ENCODE data around the gene BHLHE41. TPM values are rescaled to one million over a fixed set of nuclear protein-coding genes. Genes with fewer than 3 reads are reported as not detected.

Gene BHLHE41
- total and polyA plus RNA-seq, 2 of the 4 experiments (the other 2 are of a cell fraction) = 0.72 to 3.8 TPM

DNA sequence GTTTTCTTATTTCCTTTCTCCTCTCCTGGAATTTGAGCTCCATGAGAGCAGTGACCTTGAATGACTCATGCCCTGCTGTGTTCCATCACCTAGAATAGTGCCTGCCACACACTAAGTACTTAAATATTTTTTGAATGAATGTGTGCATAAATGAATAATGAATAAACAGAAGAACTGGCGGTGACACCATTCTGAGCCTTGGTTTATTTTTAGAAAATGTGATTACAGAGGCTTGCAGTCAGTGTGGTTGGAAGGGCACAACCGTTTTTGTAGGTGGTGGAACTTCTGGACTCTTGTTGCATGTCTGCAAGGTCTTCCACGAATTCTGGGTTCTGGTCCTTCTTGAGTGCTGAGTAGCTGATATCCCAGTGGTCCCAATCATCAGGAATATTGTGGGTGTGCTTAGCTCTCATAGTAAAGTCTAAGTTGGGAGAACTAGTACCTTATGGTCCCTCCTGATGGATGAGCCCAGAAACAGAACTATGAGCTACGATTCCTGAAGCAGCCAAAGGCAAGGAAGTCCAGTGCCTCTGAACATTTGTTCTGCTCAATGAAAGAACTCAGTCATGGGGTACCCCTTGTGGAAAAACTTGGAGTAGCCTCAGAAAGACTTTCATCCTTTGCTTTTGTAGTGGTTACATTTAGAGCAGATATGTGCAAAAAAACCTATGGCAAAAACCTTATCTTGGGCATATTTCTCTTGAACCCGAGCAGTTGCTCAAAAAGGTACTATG, 28.8 kb upstream of the BHLHE41 start:
- CTCF ChIA-PET = interaction anchor here (0.6 to 0.9 kb wide), 3 partner anchors 13 to 315 kb away, joined by 3 to 4 read pairs (median 3); no protein-coding TSS in a partner anchor
- BruUV-seq (replicated peaks) = no TSS peak
- H3K4me3 ChIP-seq (ENCODE audit: insufficient read depth, low read depth, low read length) = no peak overlapping the region

More for the DNA sequence above, 28.8 kb upstream of the BHLHE41 start:
- Histone ChIP-seq H3K18ac (ENCODE audit: low read depth, low read length) (peak overlapping the region; percentile 58; the same call in 1 of the 2 replicates), H3K4me1 (ENCODE audit: control insufficient read depth, insufficient read depth, low read length) (peaks cover 19% of the 10 kb centered on the region), H2BK120ac (ENCODE audit: low read depth, low read length) (peak overlapping the region; percentile 86), H4K5ac (ENCODE audit: low read depth, low read length) (peak overlapping the region; percentile 33; the same call in 1 of the 2 replicates), H3K79me1 (ENCODE audit: low read depth in 1 of 2, low read length in 2 of 2) (no peaks in the 10 kb centered on the region), H4K8ac (ENCODE audit: low read depth in 2 of 2, low read length in 2 of 2) (peak overlapping the region in 1 of 2 experiments; percentile 82; a peak in 3 of 4 replicates), H2AK5ac (ENCODE audit: low read depth, low read length) (peak overlapping the region; percentile 41; the same call in 1 of the 2 replicates), H3K4me2 (ENCODE audit: low read depth, low read length) (peak overlapping the region; percentile 82; the same call in 1 of the 2 replicates), H3K9me1 (ENCODE audit: insufficient read depth, low read length) (peaks cover 15% of the 10 kb centered on the region), H2BK20ac (ENCODE audit: low read depth, low read length) (peak overlapping the region; percentile 91), H2BK15ac (ENCODE audit: low read depth, low read length) (peak overlapping the region; percentile 81; the same call in 2 of the 3 replicates), H2AFZ (replicated peaks; ENCODE audit: low read length, poor library complexity) (peak overlapping the region; percentile 77), H3K56ac (ENCODE audit: extremely low read depth, insufficient read depth, low read length) (peak overlapping the region; percentile 50; the same call in 1 of the 2 replicates), H3K27ac (ENCODE audit: insufficient read depth, low read length) (no peak overlapping the region; the same call in 1 of the 2 replicates), H3K9me3 (ENCODE audit: control insufficient read depth, insufficient read depth, low read length) (no peaks in the 10 kb centered on the region), H4K20me1 (ENCODE audit: insufficient read depth, low read length) (no peaks in the 10 kb centered on the region), H2AK9ac (replicated peaks; ENCODE audit: low read depth, low read length, poor library complexity) (no peak overlapping the region), H3K14ac (replicated peaks; ENCODE audit: low read depth, low read length) (peak overlapping the region; percentile 55), H3K23ac (ENCODE audit: low read depth, low read length) (peak overlapping the region; percentile 66; the same call in 1 of the 2 replicates), H4K91ac (ENCODE audit: insufficient read depth, low read depth, low read length) (peak overlapping the region; percentile 62), H3K36me3 (ENCODE audit: control insufficient read depth, insufficient read depth, low read length) (no peaks in the 10 kb centered on the region), H2BK5ac (ENCODE audit: low read depth, low read length, poor library complexity, severe bottlenecking) (peak overlapping the region; percentile 70), H3K9ac (ENCODE audit: low read depth, low read length) (no peak overlapping the region), H3K27me3 (ENCODE audit: control insufficient read depth, insufficient read depth, low read length) (no peaks in the 10 kb centered on the region; the same call in 1 of the 2 replicates), H3K4ac (ENCODE audit: low read depth, low read length) (peak overlapping the region; percentile 71)
- DNase-seq (peak; percentile 97), ATAC-seq (ENCODE audit: low read depth) (peak; percentile 92)
- intact Hi-C loops (cut with micrococcal nuclease) (loop anchor here (5.0 kb wide), 1 partner anchor 39 kb away; no protein-coding TSS in a partner anchor), dilution Hi-C loops (cut with HindIII; ENCODE audit: low sequenced_read_pairs, unreplicated experiment) (no loop called here), in situ Hi-C loops (cut with MboI; ENCODE audit: low sequenced_read_pairs) (no loop called here)
- 5% methylated on average over 4 of the region's 5 CpGs; no CpG with 5 or more reads in 1 of the 2 experiments for WGBS, 2 experiments (ENCODE audit: extremely low coverage in 2 of 2, insufficient read length in 1 of 2)
- TF ChIP-seq BHLHE40 (IDR thresholded peaks at IDR 0.05; ENCODE audit: low read depth, low read length) (peak; percentile 77; the same call in 1 of the 2 replicates), RCOR1 (IDR thresholded peaks at IDR 0.05; ENCODE audit: insufficient replicate concordance, low read length) (peak; percentile 45), NFE2L2 (IDR thresholded peaks at IDR 0.05; ENCODE audit: low read depth, low read length) (no peak), CEBPB (IDR thresholded peaks at IDR 0.05; ENCODE audit: low read depth, low read length) (peak; percentile 65; the same call in 1 of the 2 replicates), SMC3 (IDR thresholded peaks at IDR 0.05; ENCODE audit: low read depth, low read length) (peak; percentile 22; the same call in 1 of the 2 replicates), MAFK (IDR thresholded peaks at IDR 0.05; ENCODE audit: low read depth, low read length) (no peak), FOS (IDR thresholded peaks at IDR 0.05; ENCODE audit: low read depth, low read length) (peak; percentile 95), RAD21 (IDR thresholded peaks at IDR 0.05; ENCODE audit: low read length) (peak; percentile 36)
- TF ChIP-seq, protein P1, sequence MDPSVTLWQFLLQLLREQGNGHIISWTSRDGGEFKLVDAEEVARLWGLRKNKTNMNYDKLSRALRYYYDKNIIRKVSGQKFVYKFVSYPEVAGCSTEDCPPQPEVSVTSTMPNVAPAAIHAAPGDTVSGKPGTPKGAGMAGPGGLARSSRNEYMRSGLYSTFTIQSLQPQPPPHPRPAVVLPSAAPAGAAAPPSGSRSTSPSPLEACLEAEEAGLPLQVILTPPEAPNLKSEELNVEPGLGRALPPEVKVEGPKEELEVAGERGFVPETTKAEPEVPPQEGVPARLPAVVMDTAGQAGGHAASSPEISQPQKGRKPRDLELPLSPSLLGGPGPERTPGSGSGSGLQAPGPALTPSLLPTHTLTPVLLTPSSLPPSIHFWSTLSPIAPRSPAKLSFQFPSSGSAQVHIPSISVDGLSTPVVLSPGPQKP (IDR thresholded peaks at IDR 0.05; ENCODE audit: borderline replicate concordance, low read depth, low read length) = no peak
- TF ChIP-seq, protein P2, sequence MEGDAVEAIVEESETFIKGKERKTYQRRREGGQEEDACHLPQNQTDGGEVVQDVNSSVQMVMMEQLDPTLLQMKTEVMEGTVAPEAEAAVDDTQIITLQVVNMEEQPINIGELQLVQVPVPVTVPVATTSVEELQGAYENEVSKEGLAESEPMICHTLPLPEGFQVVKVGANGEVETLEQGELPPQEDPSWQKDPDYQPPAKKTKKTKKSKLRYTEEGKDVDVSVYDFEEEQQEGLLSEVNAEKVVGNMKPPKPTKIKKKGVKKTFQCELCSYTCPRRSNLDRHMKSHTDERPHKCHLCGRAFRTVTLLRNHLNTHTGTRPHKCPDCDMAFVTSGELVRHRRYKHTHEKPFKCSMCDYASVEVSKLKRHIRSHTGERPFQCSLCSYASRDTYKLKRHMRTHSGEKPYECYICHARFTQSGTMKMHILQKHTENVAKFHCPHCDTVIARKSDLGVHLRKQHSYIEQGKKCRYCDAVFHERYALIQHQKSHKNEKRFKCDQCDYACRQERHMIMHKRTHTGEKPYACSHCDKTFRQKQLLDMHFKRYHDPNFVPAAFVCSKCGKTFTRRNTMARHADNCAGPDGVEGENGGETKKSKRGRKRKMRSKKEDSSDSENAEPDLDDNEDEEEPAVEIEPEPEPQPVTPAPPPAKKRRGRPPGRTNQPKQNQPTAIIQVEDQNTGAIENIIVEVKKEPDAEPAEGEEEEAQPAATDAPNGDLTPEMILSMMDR (conservative IDR thresholded peaks at IDR 0.05; ENCODE audit: low read depth, low read length) = peak; percentile 20; the same call in 1 of the 2 replicates
- POLR2A ChIA-PET (ENCODE audit: unreplicated experiment) = no interaction called here
